Renal pelvis (tissue), 4 donors: ENCODE data around the gene ADPRH. TPM values are rescaled to one million over a fixed set of nuclear protein-coding genes. Genes with fewer than 3 reads are reported as not detected.
"Not testable (repeated sequence)": the region's sequence is repeated elsewhere in the genome, so short reads cannot be mapped to it uniquely, and the experiment has no call there.

Source experiments
- DNase-seq: peaks from one replicate; pipeline ENCODE4 v3.0.0-alpha.2; 2013
- polyA plus RNA-seq, 3 donors: library from polyadenylated mRNA; unstranded; fragments of 120-200 nt; gene quantifications; one replicate each; pipeline ENCODE4 v1.2.1, GENCODE V29; 2013; ENCODE audit not compliant: insufficient read length in 3 of 3

ADPRH gene
- polyA plus RNA-seq, 3 donors = 6.1 to 7.1 (median 6.8) TPM

- no peak for DNase-seq
These were observed 20.5 kb upstream of the ADPRH start for GRCh38 chr3:119558626-119559317.

- DNase-seq = no peak
These were observed 19.8 kb upstream of the ADPRH start, which contains the start of gene CD80 for GRCh38 chr3:119559441-119559963. Gene CD80, minus strand, starts transcription at chr3:119559614. Its CDS starts 1,886 bp downstream, at chr3:119557728.

- DNase-seq = no peak
These were observed 19.1 kb upstream of the ADPRH start for GRCh38 chr3:119560160-119560559.

GRCh38 chr3:119562307-119562961 lies 16.9 kb upstream of the ADPRH start:
- no peak for DNase-seq

- DNase-seq = not testable (repeated sequence)
These were observed 16.0 kb upstream of the ADPRH start for GRCh38 chr3:119563334-119563733.

GRCh38 chr3:119569156-119569555 lies 10.1 kb upstream of the ADPRH start:
- no peak for DNase-seq

GRCh38 chr3:119570229-119570628 lies 9.1 kb upstream of the ADPRH start:
- no peak for DNase-seq

- no peak for DNase-seq
These were observed 8.1 kb upstream of the ADPRH start for GRCh38 chr3:119571230-119571629.

GRCh38 chr3:119571688-119572087 lies 7.6 kb upstream of the ADPRH start:
- DNase-seq = no peak

GRCh38 chr3:119575507-119575906 lies 3.8 kb upstream of the ADPRH start:
- no peak for DNase-seq

GRCh38 chr3:119580067-119580760 lies 922 bp downstream of the ADPRH start:
- DNase-seq = no peak

GRCh38 chr3:119582178-119582577 lies 2.9 kb downstream of the ADPRH start:
- DNase-seq = no peak

GRCh38 chr3:119585208-119585607 lies 5.9 kb downstream of the ADPRH start:
- DNase-seq = no peak

- DNase-seq = no peak
These were observed 6.7 kb downstream of the ADPRH start for GRCh38 chr3:119585856-119586570.

GRCh38 chr3:119586733-119587172 lies 7.5 kb downstream of the ADPRH start:
- no peak for DNase-seq

GRCh38 chr3:119588112-119588511 lies 8.8 kb downstream of the ADPRH start:
- DNase-seq = no peak

GRCh38 chr3:119589102-119589773 lies 9.9 kb downstream of the ADPRH start:
- no peak for DNase-seq

GRCh38 chr3:119590706-119591105 lies 11.4 kb downstream of the ADPRH start:
- no peak for DNase-seq

GRCh38 chr3:119592861-119593260 lies 13.6 kb downstream of the ADPRH start:
- no peak for DNase-seq

GRCh38 chr3:119594066-119594465 lies 14.8 kb downstream of the ADPRH start:
- DNase-seq = no peak

- DNase-seq = not testable (repeated sequence)
These were observed 15.6 kb downstream of the ADPRH start for GRCh38 chr3:119594929-119595328.
